GM21367 (cell line): ENCODE measurements around the gene SMOC1.

Experiments
- ATAC-seq: cut with Tn5 transposase; IDR thresholded peaks from one replicate; pipeline ENCODE4 v1.9.1; 2021; ENCODE audit not compliant: unreplicated experiment

The SMOC1 gene

DNA sequence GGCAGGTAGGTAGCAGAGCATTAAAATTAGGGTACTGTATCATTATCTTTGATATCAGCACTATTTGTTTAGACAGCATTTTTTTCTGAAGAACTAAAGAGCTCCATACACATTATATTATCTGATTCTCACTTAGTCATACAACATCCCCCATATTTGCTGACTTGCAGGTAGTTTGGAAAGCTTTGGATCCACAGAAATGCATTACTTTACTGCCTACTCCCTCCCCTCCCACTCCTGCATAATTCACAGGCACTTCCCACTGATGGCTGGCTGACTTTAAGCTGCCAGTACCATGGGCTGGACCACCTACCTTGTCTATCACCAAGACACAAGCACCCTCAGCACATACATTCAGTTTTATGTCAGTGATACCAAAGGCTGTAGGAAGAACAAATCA, 199.1 kb downstream of the SMOC1 start:
- ATAC-seq = no peak

DNA sequence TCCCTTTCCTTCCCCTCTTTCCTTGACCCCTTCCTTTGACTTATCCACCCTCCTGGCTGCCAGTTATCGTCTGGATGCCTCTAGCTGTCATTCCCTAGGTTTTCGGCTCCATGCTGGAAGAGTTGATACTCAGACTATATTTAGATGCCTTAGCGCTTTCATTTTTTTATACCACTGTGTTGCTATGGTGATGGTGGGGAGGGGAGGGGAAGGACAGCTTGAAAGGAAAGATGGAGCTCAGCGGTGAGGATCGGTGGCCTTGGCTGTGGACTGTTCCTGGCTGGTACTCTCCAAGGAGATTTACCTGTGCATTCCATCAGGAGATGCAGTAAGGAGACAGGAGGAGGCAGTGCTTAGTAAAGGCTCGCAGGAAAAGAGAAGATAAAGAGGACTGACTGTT, 200.9 kb downstream of the SMOC1 start:
- no peak for ATAC-seq
